Choroid plexus epithelial cell (primary cell): ENCODE measurements around the gene RGL3.

Experiments
- DNase-seq: peaks from one replicate; pipeline ENCODE4 v3.0.0-alpha.2; 2010; ENCODE audit warnings: low read depth
- H3K4me3 ChIP-seq: 2 replicates; pipeline ENCODE4 v1.5.1; 2011; ENCODE audit warnings: low read depth, mild to moderate bottlenecking, control low read depth, low read length, moderate library complexity
- CTCF ChIP-seq: conservative IDR thresholded peaks from 2 replicates; pipeline ENCODE4 v1.5.1; 2011; ENCODE audit warnings: low read depth, mild to moderate bottlenecking, control low read depth, inconsistent platforms, low read length, moderate library complexity

The RGL3 gene

GRCh38 chr19:11367528-11367927 lies 51.6 kb downstream of the RGL3 start:
- no peak for TF ChIP-seq CTCF
- no peak for DNase-seq
- H3K4me3 ChIP-seq, result no peak overlapping the region

DNA sequence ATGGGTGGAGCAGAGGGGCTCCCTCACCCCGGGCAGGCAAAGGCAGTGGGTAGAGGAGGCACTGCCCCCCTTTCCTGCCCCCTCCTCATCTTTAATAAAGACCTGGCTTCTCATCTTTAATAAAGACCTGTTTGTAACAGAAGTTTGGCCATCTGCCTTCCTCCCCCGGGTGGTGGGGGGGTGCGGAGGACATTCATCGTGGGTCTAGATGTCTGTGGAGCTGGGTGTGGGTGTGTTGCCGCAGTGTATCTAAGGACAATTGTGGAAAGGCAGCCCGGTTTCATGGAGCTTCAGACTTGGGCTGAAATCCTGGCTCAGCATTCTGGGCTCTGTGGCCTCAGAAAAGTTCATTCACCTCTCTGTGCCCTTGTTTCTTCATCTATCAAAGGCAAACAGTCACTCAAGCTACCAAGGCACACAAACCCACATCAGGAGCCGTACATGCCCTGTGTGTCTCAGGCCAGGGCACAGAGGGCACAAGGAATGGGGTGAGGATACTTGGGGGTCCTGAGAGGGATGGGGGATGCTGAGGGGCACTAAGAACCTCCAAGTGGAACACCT lies 53.5 kb downstream of the RGL3 start:
- no peak for TF ChIP-seq CTCF
- H3K4me3 ChIP-seq, result no peak overlapping the region
- DNase-seq, result no peak

DNA sequence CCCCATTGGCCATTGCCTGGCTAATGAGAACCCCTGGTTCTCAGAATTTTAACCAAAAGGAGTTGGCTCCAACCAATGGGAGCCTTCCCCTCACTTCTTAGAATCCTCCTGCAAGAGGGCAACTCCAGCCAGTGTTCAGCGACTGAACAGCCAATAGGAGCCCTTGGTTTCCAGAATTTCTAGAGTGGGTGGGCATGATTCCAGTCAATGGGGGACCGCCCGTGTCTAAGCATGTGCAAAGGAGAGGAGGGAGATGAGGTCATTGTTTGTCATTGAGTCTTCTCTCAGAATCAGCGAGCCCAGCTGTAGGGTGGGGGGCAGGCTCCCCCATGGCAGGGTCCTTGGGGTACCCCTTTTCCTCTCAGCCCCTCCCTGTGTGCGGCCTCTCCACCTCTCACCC lies 54.2 kb downstream of the RGL3 start:
- no peak for DNase-seq
- no peak overlapping the region for H3K4me3 ChIP-seq
- no peak for TF ChIP-seq CTCF

- DNase-seq, result no peak
- no peak overlapping the region for H3K4me3 ChIP-seq
- TF ChIP-seq CTCF, result no peak
Measured at GRCh38 chr19:11364296-11364904, 54.7 kb downstream of the RGL3 start.

DNA sequence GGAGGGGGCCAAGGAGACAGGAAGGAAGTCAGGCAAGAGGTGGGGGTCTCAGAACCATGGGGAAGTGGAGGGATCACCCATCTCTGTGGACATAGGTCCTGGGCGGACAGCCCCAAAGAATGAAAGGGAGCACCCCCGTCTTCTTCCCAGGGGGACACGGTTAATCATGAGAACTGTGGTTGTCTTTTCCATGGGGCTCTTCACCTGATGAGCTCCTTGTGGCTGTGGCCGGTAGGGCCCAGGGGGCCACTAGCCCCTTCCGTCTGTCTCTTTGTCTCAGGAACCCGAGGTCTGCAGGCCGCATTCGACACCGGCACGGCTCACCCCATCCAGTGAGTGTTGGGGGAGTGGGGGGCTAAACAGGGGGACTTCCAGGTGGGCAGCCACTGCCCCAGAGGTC lies 55.2 kb downstream of the RGL3 start:
- no peak for TF ChIP-seq CTCF
- DNase-seq, result no peak
- no peak overlapping the region for H3K4me3 ChIP-seq

DNA sequence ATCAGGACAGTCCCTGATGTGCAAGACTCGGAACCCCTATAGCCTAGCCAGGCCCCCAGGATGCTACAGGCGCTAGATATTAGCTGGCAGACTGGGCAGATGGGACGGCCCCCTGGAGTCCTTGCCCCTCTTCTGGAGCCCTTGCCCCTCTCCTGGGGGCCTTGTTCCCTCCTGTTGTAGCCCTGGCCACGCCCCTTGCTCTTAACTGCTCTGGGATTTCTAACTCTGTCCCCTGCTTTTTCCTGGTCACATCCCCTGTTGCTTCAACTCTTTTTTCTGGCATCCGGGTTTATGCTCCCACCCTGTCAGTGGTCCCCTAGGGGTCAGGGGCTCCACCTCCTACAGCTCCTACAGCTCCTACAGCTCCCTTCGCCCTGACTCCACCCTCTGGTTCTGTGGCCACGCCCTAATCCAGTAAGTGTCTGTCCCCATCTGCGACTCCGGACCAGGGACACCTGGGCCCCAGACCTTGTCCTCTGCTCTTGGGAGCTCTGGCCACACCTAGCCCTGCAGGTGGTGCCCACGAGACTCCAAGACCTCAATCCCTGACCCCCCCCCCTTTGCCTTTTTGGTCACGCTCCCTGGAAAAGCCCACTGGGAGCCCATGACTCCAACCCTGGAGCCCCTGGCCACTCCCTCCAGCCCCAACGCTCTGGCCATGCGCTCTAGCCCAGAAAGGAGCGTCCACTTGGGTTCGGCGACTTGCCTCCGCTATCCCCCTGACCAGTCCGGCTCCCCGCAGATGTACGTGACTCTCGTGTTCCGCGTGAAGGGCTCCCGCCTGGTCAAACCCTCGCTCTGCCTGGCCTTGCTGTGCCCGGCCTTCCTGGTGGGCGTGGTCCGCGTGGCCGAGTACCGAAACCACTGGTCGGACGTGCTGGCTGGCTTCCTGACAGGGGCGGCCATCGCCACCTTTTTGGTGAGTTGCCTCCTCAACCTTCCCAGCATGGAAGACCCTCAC lies 57.1 kb downstream of the RGL3 start:
- H3K4me3 ChIP-seq, result no peak overlapping the region
- no peak for TF ChIP-seq CTCF
- DNase-seq, result no peak
